GM19239 (cell line): ENCODE results near the gene PPFIA1.
"Not testable (repeated sequence)": the region's sequence is repeated elsewhere in the genome, so short reads cannot be mapped to it uniquely, and the experiment has no call there.

Source experiments
- DNase-seq: peaks from one replicate; pipeline ENCODE4 v3.0.0; 2011; ENCODE audit warnings: low spot score; ENCODE audit not compliant: insufficient read length
- FAIRE-seq: peaks from 2 replicates; lab custom pipeline; 2011; peaks lifted over from hg19 to GRCh38; lab: Jason Lieb, UNC

Gene PPFIA1

DNA sequence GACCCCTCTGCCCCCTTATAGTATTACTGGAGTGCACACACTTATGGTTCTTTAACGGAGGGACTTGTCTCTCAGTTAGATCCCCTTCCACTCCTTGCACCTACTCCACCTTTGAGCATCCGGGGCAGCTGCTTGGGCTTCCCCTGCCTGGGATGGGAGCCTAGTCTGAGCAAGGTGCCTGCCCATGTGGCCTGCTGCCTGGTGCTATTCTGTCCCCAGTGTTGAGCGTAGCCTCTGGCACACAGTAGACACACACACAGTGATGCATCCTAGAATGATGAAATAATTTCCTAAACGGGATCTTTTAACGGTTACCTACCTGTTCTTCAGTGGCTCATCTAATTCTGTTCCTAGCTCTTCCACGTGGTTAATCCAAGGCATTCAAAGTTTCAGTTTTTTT, 22.4 kb downstream of the PPFIA1 start:
- DNase-seq = no peak
- no peak for FAIRE-seq

- not testable (repeated sequence) for FAIRE-seq, DNase-seq
These were observed 24.7 kb downstream of the PPFIA1 start for GRCh38 chr11:70295166-70295565.

DNA sequence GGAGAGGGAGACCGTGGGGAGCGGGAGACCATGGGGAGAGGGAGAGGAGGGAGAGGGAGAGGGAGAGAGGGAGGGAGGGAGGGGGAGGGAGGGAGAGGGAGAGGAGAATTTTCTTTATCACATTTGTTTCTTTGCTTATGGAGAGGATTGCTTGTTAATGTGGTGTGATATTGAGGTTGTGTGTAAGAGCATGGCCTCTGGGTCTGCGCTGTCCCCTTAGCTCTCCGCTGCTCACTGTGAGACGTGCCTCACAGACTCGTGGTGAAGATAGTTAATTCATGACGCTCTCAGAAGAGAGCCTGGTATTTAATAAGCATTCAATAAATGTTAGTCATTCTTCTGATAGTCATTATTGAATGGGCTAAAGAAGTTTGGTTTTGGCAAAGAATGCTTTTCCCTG, 26.2 kb downstream of the PPFIA1 start:
- DNase-seq = no peak
- FAIRE-seq = no peak

GRCh38 chr11:70297341-70297740, 26.9 kb downstream of the PPFIA1 start:
- FAIRE-seq = no peak
- no peak for DNase-seq

DNA sequence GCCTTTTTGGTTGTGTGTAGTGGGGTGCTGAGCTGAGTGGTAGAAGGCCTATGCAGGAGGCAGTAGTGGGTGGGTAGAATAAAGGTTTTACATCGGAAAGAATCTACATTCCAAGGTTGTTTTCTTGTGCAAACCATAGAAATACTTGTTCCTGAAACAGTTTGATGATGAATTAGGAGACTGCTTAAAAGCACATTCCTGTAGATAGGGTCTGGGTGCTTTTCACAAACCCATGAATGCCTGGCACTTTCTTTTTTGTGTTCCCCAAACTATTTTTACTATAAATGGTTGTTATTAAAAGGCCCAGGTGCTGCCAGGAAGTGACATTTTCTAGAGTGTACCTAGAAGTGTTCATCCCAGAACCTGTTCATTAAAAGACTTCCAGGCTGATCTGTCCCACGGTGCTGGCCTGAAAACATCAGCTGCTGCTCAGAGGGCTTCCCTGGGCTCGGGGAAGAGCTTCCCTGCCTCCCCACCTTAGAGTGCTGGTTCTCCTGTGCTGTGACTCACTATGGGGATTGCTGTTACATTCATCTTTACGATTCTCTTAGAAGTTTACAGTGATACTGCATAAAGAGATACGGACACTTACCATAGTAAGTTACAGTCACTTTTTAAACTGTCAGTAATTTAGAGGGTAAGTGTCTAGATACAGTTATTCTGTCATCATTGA, 27.9 kb downstream of the PPFIA1 start:
- DNase-seq (no peak), FAIRE-seq (no peak)

- DNase-seq (no peak), FAIRE-seq (no peak)
These were observed 29.1 kb downstream of the PPFIA1 start for GRCh38 chr11:70299636-70300035.

DNA sequence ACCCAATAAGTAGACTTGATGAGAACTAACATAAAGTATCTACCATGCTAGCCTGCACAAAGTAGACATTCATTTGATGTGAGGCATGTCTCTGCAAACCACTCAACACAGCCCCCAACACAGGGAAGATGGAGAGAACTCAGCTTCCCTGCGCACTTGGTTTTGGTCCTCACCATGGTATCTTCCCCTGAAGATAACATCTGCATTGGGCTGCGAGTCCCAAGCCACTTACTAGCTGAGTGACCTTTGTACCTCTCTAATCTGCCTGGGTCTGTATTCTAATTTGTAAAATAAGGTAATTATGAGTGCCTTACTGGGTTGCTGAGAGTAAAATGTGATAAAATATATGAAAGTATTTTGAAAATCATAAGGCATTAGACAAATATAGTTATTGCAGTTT, 30.7 kb downstream of the PPFIA1 start:
- no peak for FAIRE-seq

DNA sequence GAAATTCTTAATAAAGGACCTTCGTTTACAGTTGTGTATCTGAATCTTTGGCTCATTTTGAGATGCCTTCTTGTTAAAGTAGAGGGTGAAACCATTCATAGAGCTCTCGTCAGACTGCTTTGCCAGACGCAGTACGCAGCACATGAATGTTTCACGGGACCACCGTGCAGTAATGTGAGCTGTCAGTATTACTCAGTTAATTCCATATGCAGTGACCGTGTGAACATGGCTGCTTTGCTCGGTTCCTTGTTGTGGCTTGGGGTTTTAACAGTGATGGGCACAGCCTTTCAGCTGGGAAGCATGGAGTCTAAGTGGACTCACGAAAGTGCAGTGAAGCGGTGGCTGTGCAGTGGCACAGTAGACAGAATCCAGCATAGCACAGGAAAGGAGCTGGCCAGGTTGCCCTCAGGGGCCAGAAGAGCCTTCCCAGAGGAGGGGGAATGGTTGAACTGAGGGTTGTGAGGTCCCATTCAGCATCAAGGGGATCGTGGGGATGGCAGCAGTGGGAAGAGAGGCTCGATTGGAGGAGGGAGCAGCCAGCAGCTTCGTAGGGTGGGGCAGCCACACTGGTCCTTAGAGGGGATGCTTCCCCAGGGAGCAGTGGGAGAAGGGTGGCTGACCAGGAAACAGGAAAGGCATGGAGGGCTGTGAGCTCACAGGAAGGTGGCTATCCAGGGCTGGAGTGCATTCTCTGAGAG, 31.4 kb downstream of the PPFIA1 start:
- DNase-seq = no peak
- FAIRE-seq = no peak

More for the DNA sequence above, 30.7 kb downstream of the PPFIA1 start:
- no peak for DNase-seq

DNA sequence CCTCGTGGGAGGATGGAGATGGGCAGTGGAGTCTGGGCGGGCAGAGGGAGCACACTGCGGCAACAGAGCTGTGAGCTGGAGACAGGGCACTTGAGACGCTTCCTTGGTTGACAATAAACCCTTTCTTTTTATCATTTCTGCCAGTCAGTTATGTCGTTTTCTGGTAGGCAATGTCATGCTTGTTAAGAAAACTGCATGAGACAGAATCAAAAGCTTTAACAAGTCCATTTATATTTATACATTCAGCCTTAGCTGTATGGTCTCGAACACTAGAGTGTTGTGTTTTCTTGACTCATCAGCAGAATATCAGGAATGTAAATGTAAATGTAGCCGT, 31.9 kb downstream of the PPFIA1 start:
- FAIRE-seq = no peak
- DNase-seq = no peak

DNA sequence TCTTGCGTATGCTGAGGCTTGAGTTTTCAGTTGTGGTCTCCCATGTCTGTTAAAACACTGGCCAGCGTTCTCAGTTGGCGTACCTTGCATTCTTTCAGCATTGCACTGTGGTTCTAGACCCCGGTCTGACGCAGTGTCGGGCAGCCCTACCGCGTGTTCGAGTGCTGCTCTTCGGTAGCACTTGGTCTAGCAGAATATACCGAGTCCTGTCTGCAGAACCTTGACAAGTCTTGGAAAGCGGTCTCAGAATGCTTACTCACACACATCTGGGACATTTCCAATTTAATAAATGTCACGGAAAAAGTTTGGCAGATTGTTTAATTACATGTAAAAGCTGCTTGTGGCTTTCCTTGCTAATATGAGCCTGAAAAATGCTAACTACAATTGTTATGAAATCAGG, 32.6 kb downstream of the PPFIA1 start:
- no peak for FAIRE-seq

DNA sequence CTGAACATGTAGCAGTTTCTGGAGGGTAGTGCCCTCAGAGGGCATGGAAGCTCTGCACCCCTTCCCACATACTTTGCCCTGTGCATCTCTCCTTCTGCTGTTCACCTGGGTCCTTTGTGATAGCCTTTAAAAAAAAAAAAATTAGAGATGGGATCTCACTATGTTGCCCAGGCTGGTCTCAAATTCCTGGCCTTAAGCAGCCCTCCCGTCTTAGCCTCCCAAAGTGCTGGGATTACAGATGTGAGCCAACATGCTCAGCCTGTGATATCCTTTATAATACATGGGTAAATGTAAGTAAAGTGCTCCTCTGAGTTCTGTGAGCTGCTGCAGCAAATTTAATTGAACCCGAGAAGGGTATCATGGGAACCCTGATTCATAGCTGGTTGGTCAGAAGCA, 33.7 kb downstream of the PPFIA1 start:
- FAIRE-seq = no peak
- DNase-seq = no peak

More for the DNA sequence above, 32.6 kb downstream of the PPFIA1 start:
- no peak for DNase-seq

DNA sequence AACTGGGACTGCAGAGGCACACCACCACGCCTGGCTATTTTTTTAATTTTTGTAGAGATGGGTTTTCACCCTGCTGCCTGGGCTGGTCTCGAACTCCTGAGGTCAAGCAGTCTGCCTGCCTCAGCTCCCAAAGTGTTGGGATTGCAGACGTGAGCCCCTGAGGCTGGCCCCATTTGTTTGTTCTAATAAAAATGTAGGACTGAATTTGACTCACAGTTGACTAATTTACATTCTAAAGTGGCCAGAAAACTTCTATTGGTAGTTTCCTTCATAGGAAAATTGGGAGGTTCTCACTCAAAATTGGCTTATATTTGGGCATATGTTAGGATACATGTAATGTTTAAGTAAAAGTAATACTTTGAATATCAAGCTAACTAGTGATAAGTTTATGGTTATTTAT, 35.0 kb downstream of the PPFIA1 start:
- no peak for DNase-seq

DNA sequence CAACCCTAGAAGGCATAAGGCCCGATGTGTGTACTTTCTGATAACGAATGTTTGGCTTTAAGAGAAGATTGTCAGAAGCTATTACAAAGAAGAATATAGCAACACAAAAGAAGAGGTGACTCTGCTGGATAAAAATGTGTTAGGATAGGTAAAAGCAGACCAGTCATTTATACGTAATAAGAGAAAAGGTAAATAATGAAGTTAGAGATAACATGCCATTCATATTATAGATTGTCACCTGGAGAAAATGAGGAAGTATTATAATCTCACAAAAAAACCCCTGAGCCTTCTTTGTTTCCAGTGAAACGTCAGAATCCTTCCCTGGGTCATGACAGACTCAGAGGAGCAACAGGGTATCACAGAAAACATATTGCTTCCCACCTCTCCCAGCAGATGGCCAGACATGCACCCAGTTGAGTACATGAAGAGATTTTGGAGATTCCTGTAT, 36.1 kb downstream of the PPFIA1 start:
- DNase-seq = no peak
- FAIRE-seq = no peak

More for the DNA sequence above, 35.0 kb downstream of the PPFIA1 start:
- FAIRE-seq = no peak

- no peak for DNase-seq
- FAIRE-seq = no peak
These were observed 36.7 kb downstream of the PPFIA1 start for GRCh38 chr11:70307176-70307575.

DNA sequence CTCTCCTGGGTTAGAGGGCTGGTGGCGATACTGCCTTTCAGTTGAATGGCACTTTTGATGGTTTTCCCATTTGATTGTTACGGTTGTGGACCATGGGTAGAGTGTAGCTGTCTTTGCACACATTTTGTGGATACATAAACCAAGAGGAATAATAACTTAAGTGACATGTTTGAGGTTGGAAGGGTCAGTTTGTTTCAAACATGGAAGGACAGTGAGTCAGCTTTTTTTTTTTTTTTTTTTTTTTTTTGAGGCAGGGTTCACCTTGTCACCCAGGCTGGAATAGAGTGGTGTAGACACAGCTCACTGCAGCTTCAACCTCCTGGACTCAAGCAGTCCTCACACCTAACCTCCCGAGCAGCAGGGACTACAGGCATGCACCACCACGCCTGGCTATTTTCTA, 41.1 kb downstream of the PPFIA1 start:
- FAIRE-seq (no peak), DNase-seq (no peak)

GRCh38 chr11:70312401-70313357, 42.2 kb downstream of the PPFIA1 start:
- DNase-seq = no peak
- FAIRE-seq = no peak

DNA sequence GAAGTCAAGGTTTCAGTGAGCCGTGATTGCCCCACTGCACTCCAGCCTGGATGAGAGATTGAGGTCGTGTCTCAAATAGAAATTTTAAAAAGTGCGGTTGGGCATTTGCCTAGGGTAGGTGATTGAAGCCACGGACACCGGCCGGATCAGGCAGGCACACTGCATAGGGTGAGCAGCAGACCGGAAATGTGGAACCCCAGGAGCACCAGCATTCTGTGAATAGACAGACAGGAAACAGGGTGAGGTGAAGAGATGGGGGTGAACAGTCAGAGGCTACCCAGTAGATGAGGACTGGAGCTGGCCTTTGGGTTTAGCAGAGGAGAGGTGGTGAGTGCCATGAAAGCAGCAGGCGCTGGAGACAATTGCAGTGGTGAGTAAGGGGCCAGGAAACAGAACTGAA, 43.5 kb downstream of the PPFIA1 start:
- DNase-seq (no peak), FAIRE-seq (no peak)

DNA sequence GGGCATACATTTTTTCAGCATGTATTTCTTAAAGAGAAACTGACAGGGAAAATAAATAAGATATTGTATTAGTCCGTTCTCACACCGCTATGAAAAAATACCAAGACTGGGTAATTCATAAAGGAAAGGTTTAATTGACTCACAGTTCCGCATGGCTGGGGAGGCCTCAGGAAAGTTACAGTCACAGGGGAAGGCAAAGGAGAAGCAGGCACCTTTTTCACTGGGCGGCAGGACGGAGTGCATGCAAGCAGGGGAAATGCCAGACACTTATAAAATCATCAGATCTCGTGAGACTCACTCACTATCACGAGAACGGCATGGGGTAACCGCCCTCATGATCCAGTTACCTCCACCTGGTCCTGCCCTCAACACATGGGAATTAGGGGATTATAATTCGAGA, 44.2 kb downstream of the PPFIA1 start:
- no peak for DNase-seq
- no peak for FAIRE-seq

GRCh38 chr11:70315716-70316115, 45.2 kb downstream of the PPFIA1 start:
- DNase-seq (no peak), FAIRE-seq (no peak)

DNA sequence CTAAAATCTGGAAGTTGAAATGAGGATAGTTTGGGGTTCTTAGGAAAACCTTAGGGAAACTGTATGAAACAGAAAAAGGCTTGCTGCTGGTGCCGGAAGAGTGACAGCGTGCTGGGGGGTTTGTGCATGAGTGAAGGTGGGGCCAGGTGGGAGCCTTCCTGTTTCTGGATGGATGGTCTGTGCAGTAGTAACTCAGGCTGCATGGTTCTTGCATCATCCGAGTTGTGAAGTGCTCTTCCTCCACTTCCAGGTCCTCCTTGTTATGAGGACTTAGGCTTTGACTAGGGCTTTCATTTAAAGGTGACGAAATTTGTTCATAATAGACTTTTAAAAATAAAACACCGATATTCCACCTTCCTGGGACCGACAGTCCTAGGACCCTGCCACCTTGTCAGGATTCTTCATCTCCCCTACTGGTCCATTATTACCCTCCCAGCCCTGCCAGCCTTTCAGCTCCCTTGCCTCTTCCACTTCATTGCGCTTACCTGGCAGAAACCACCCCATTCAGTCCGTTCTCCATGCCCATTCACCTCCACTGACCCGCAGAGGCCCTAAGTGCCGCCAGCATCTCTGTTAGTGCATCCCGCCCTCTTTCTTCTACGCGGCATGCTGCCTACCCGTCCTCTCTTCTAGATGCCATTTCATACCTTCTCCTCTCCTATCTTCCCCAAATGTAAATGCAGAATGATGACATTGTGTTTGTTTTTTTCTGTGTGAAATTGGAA, 47.3 kb downstream of the PPFIA1 start:
- no peak for FAIRE-seq
- DNase-seq = no peak
